GDM1 (cell line): Measurements from ENCODE around the gene BCL2L12.

Experiments used
- DNase-seq: peaks from one replicate; lab custom pipeline; 2025; lab: John Stamatoyannopoulos, UW

BCL2L12 gene

GRCh38 chr19:49685845-49686332 lies 20.2 kb downstream of the BCL2L12 start:
- no peak for DNase-seq

- DNase-seq = no peak
Measured at GRCh38 chr19:49686503-49687088, 20.9 kb downstream of the BCL2L12 start.

GRCh38 chr19:49687150-49687549 lies 21.4 kb downstream of the BCL2L12 start:
- DNase-seq = no peak

- no peak for DNase-seq
Measured at GRCh38 chr19:49687566-49688316, 22.0 kb downstream of the BCL2L12 start.

GRCh38 chr19:49688531-49689132 lies 22.9 kb downstream of the BCL2L12 start:
- no peak for DNase-seq

GRCh38 chr19:49689133-49690078 lies 23.7 kb downstream of the BCL2L12 start, which contains the start of gene ADM5:
ADM5 (plus strand) TSS chr19:49689594; CDS start chr19:49689838, 244 bp downstream.
- DNase-seq = no peak

- no peak for DNase-seq
Measured at GRCh38 chr19:49690079-49690655, 24.4 kb downstream of the BCL2L12 start.

GRCh38 chr19:49690656-49691242 lies 25.0 kb downstream of the BCL2L12 start, which contains the start of gene CPT1C:
CPT1C (plus strand) TSS chr19:49691116; CDS start chr19:49692253, 1,137 bp downstream.
- DNase-seq = no peak

GRCh38 chr19:49691243-49692146 lies 25.8 kb downstream of the BCL2L12 start:
- DNase-seq = no peak

GRCh38 chr19:49692147-49692506 lies 26.4 kb downstream of the BCL2L12 start:
- no peak for DNase-seq

GRCh38 chr19:49696115-49696514 lies 30.4 kb downstream of the BCL2L12 start:
- DNase-seq = no peak

- no peak for DNase-seq
Measured at GRCh38 chr19:49696865-49697264, 31.1 kb downstream of the BCL2L12 start.

GRCh38 chr19:49699364-49699763 lies 33.6 kb downstream of the BCL2L12 start:
- DNase-seq = no peak

- no peak for DNase-seq
Measured at GRCh38 chr19:49700563-49700962, 34.8 kb downstream of the BCL2L12 start.

GRCh38 chr19:49701271-49701786 lies 35.6 kb downstream of the BCL2L12 start:
- no peak for DNase-seq

GRCh38 chr19:49704888-49705642 lies 39.3 kb downstream of the BCL2L12 start:
- DNase-seq = no peak

- DNase-seq = no peak
Measured at GRCh38 chr19:49705919-49706318, 40.2 kb downstream of the BCL2L12 start.

- DNase-seq = no peak
Measured at GRCh38 chr19:49710372-49710951, 44.7 kb downstream of the BCL2L12 start.

GRCh38 chr19:49712397-49712859 lies 46.7 kb downstream of the BCL2L12 start:
- DNase-seq = no peak
